ENCODE measurements around the gene POT1.

The POT1 gene

DNA sequence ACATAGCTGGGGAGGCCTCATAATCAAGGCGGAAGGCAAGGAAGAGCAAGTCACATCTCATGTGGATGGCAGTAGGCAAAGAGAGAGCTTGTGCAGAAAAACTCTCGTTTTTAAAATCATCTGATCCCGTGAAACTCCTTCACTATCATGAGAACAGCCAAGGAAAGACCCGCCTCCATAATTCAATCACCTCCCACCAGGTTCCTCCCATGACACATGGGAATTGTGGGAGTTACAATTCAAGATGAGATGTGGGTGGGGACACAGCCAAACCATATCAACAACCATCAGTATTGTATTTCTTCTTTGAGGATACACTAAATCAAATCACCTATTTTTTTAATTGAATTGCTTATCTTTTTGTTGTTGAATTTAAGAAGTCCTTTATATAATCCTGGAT is 16.7 kb downstream of the POT1 start:
- DNase-seq (ENCODE audit: low spot score): no peak
- FAIRE-seq: no peak

DNA sequence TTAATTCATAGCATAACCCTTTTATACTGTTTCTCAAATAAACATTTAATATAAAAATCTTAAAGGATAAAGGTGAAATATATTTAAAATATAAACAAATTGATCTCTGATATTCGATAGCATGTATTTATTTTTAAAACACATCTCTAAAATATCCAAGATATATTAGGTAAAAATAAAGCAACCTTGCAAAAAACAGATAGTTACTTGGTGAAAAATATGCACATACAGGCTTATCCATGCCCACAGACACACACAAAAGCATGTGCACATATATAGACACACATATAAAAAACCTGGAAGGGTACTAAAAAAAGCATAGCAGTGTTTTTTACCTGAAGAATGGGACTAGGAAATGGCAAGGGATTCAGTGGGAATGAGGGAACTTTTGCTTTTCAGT is 19.8 kb downstream of the POT1 start:
- FAIRE-seq (peak; percentile 56), DNase-seq (ENCODE audit: low spot score) (no peak)

GRCh38 chr7:124908259-124908658 is 21.4 kb downstream of the POT1 start:
- FAIRE-seq: no peak
- no peak for DNase-seq (ENCODE audit: low spot score)

- FAIRE-seq (no peak), DNase-seq (ENCODE audit: low spot score) (no peak)
Observed at GRCh38 chr7:124907490-124907889, 22.1 kb downstream of the POT1 start.

DNA sequence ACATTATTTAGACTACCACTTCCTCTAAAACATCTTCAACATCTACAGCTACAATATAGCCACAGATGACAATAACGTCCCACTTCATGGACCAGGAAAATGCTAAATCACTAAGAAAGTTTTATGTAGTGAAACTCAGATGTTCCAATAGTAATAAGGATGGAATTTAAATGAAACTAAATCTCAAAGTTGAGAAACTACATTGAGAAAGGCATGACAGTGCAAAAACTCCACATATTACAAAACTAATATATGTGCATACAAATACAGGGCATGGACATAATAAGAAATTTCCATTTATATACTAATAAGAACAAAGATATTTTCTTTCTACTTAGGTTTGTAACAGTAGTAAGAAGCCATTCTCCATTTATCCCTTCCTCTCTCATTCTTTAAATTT is 31.1 kb downstream of the POT1 start:
- FAIRE-seq (no peak), DNase-seq (ENCODE audit: low spot score) (no peak)

GRCh38 chr7:124896001-124896400 is 33.6 kb downstream of the POT1 start:
- no peak for DNase-seq (ENCODE audit: low spot score)
- no peak for FAIRE-seq

- DNase-seq (ENCODE audit: low spot score) (no peak), FAIRE-seq (no peak)
Observed at GRCh38 chr7:124893140-124893827, 36.3 kb downstream of the POT1 start.

DNA sequence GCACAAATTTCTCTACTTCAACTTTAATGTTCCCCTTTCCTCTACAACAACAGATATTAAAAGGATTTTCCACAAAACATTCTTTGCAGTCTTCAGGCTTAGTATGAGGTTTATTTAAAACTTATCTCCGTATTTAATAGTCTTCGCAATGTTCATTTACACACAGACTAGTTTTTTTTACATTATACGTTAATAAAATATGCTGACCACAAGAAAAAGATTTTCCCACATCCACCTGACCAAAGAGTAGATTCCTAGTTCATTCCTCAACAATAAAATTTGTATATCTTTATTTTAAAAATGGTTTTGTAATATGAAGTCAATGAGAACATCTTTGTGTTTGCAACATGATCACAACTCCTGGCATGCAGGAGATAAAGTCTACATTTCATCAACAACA is 42.4 kb downstream of the POT1 start:
- DNase-seq (ENCODE audit: low spot score): no peak
- FAIRE-seq: no peak

- FAIRE-seq: peak; percentile 28
Observed at GRCh38 chr7:124881981-124882380, 47.6 kb downstream of the POT1 start.

GRCh38 chr7:124879771-124880170 is 49.9 kb downstream of the POT1 start:
- DNase-seq (ENCODE audit: low spot score) (no peak), FAIRE-seq (no peak)

More at GRCh38 chr7:124881981-124882380, 47.6 kb downstream of the POT1 start:
- no peak for DNase-seq (ENCODE audit: low spot score)

GRCh38 chr7:124879103-124879502 is 50.5 kb downstream of the POT1 start:
- FAIRE-seq (no peak), DNase-seq (ENCODE audit: low spot score) (no peak)

DNA sequence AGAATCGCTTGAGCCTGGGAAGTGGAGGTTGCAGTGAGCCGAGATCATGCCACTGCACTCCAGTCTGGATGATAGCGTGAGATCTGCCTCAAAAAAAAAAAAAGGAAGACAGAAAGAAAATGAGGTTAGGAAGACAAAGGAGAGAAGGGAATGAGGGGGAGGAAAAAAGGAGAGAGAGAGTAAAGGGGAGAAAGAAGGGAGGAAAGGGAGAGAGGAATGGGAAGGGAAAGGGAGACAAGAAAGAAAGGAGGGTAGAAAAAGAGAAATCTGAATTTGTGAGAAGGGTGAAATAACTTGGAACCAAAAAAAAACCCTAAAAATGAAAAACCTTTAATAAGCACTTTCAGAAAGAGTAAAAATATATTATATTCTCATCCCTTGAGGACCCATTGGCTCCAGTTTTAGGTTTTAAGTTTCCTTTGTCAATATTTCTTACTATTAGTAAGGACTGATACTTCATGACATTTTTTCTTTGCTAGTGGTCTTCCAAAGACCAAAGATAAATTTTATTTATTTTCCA is 54.9 kb downstream of the POT1 start:
- DNase-seq (ENCODE audit: low spot score): no peak
- no peak for FAIRE-seq

DNA sequence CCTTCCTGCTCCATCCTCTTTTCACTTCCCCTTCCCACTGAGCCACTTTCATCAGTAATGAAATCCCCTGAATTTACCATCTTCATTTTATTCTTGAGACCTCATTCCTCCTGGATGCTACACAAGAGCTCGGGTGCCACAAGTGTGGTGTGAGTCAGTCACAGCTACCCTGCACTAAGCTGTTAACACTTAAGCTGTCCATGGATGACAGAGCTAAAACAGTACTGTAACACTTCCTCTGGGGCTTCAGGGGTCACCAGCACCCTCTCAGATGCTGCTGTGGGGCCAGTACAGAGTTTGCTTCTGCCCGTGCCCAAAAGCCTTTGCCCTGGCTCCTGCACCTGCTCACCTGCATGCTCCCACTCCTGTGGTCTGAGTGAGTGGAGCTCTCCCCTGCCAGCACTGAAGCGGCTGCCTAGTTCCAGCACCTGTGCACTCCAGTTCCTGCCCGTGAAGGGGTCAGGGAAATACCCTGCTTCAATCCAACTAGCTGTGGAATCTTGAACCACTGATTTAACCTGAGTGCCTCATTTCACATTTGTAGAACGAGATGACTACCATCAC is 71.9 kb downstream of the POT1 start:
- no peak for DNase-seq (ENCODE audit: low spot score)
- no peak for FAIRE-seq

GRCh38 chr7:124856299-124856888 is 73.2 kb downstream of the POT1 start:
- FAIRE-seq (peak; percentile 74), DNase-seq (ENCODE audit: low spot score) (peak; percentile 33)

DNA sequence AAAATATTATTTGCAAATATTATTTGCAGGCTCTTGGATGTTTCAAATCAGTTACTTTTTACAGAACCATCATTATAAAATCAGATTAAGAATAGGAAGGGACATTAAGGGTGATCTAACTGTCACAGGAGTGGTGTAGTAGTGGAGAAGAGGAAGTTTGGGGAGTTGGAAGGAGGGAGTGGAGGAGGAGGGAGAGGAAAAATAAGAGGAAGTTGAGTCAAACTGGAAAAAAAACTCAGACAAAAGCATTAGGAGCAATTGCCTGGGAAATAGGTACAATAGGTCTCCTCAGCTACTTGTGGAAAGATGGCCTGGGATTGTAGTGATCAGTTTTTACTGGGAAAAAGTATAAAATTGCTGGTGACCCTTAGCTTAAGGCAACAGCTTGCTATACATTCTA is 86.3 kb downstream of the POT1 start:
- FAIRE-seq (no peak), DNase-seq (ENCODE audit: low spot score) (no peak)

GRCh38 chr7:124840435-124840834 is 89.2 kb downstream of the POT1 start:
- FAIRE-seq (peak; percentile 63), DNase-seq (ENCODE audit: low spot score) (no peak)

GRCh38 chr7:124839687-124840086 is 89.9 kb downstream of the POT1 start:
- DNase-seq (ENCODE audit: low spot score) (no peak), FAIRE-seq (no peak)

- FAIRE-seq (no peak), DNase-seq (ENCODE audit: low spot score) (no peak)
Observed at GRCh38 chr7:124836173-124836572, 93.5 kb downstream of the POT1 start.

- FAIRE-seq: no peak
- no peak for DNase-seq (ENCODE audit: low spot score)
Observed at GRCh38 chr7:124818807-124819206, 110.8 kb downstream of the POT1 start.

DNA sequence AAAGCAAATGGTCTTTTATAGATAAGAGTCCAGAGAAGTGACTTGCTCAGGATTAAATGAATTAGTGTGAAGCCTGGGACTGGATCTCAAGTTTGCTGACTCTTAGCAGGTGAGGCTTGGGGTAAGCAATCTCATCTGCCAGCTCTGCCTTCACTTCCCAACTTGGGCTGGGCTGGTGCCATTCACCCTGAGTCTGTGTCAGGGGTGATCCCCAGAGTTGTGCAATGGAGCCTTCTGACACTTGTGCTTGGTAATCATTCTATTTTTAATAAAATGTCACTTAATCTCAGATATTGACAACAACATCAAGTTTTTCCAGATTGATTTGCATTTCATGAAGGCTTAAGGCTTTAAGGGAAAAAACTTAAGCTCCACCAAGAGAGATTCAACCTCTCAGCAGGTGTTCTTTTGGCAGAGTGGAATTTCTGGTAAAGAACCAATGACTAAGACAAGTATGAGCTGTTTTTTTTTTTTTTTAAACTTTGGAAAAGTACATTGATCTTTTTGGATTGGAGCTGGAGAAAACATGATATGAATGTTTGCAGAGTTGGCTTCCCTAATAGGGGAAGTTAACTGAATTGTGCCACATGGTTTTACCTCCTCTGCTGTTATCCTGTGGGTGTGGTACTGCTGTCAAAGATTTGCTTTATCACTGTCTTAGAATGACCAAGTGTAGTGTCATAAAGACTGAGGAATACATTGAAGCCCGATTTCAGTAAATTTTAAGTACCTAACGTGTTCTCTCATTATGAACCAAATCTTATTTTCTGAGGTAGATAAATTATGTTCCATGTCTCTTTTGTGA is 115.4 kb downstream of the POT1 start:
- FAIRE-seq (no peak), DNase-seq (ENCODE audit: low spot score) (no peak)

DNA sequence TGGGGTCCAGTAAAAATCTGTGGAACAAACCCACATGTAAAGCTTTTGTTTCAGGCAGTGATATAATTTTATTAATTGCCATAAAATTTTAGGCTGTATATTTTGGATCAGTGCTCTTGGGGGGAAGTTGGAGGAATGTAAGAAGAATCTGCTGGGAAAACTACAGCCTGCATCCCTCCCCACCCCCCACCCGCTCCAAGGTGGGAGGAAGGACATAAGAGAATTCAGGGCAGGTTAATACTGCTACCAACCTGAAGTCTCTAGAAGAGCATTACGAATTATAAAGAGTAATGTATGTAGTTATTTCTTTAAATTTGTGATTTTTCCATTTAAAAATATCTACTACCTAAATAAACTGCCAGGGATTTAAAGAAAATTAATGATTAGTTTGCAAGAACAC is 116.9 kb downstream of the POT1 start:
- FAIRE-seq (no peak), DNase-seq (ENCODE audit: low spot score) (no peak)

DNA sequence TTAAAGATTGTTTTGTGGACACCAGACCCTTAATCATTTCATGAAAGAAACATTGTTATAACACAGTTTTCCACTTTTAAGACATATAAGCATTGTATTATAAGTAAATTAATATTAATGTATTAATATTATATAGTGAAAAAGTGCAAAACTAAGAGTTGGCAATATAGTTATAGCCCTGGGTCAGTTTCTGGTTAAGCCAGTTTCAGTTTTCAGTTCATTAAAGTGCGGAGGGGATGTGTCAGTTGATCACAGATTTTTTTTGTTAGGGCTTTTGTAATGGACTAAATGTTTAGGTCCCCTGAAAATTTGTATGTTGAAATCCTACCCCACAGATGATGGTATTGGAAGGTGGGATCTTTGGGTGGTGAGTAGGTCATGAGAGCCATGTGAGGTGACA is 118.3 kb downstream of the POT1 start:
- DNase-seq (ENCODE audit: low spot score): no peak
- FAIRE-seq: no peak
